GM18909 (cell line): ENCODE data around the gene SGCD.

Experiments
- ATAC-seq: cut with Tn5 transposase; IDR thresholded peaks from one replicate; pipeline ENCODE4 v1.9.1; 2021; ENCODE audit warnings: mild to moderate bottlenecking; ENCODE audit not compliant: unreplicated experiment, poor library complexity

The SGCD gene

GRCh38 chr5:156446526-156446925, 119.6 kb downstream of the SGCD start:
- ATAC-seq: no peak

DNA sequence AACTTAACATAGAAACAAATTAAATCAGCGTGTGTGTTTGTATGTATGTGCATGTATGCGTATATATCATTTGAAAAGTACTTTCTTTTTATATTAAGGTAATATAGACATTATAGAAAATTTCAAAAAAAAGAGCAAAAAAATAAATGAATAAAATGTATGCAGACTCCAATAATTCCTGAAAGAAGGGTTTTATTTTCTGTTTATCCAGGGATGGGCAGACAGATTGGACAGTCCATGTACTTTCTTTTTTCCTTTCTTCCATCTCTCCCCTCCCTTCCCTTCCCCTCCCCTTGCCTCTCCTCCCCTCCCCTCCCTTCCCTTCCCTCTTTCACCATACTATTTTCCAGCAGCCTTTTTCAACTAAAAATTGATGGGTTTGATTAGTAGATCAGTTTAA, 123.8 kb downstream of the SGCD start:
- no peak for ATAC-seq

GRCh38 chr5:156451505-156451904, 124.5 kb downstream of the SGCD start:
- no peak for ATAC-seq

DNA sequence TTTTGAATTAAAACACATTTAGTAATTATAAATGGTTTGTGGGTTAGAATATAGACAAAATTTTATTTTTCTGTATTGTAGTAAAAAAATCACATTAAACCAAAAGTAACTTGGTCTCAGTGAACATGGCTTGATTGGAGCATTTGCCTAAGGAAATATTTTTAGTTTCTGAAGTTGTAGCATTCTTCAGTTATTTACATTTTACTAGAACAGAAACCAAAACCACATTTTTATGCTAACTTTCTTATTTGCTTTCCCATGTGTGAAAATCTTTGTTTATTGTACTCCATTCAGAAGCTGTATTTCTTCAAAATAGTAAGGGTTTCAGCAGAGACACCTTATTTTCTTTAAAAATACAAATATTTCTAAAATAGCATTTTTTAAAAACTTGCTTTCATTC, 129.9 kb downstream of the SGCD start:
- no peak for ATAC-seq

DNA sequence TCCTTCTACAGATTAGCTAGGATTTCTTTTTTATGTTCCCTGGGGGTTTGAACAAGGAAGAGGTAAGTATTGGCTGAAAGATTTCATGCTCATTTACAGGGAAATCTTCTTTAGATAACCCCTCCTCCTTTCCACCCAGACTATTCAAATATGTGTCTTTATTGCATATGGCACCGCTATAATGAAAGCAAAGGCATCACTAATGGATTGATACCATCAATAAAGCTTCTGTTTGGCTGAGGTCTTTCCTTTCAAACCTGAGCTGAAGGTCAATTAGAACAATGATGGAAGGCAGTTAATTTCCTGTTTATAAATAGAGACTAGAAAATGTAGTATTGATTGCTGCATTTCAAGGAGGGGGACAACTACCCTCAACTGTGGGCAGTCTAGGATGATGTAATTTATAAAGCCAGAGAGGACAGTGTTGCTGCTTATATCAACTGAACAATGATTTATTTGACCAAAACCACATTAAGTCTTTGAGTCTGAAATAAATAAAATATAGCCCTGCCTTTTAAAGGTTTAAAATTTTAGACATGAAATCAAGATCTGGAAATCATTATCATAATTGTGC, 132.9 kb downstream of the SGCD start:
- no peak for ATAC-seq

GRCh38 chr5:156460471-156460870, 133.5 kb downstream of the SGCD start:
- ATAC-seq: no peak

- no peak for ATAC-seq
Observed at GRCh38 chr5:156466871-156467270, 139.9 kb downstream of the SGCD start.

GRCh38 chr5:156469636-156470035, 142.7 kb downstream of the SGCD start:
- ATAC-seq: no peak

DNA sequence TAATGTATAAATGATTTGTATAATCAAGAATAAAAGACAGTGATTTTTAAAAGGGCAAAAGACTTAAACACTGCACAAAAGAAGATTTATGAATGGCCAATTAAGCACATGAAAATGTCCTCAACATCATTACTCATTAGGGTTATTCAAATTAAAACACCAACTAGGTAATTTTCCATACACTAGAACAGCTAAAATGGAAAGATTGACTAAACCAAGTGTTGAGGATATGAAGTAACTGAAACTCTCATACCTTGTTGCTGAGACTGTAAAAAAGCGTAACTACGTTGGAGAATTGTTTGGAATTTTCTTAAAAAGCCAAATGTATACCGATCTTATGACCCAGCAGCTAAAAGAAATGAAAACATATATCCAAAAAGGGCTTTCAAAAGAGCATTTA, 144.9 kb downstream of the SGCD start:
- no peak for ATAC-seq

DNA sequence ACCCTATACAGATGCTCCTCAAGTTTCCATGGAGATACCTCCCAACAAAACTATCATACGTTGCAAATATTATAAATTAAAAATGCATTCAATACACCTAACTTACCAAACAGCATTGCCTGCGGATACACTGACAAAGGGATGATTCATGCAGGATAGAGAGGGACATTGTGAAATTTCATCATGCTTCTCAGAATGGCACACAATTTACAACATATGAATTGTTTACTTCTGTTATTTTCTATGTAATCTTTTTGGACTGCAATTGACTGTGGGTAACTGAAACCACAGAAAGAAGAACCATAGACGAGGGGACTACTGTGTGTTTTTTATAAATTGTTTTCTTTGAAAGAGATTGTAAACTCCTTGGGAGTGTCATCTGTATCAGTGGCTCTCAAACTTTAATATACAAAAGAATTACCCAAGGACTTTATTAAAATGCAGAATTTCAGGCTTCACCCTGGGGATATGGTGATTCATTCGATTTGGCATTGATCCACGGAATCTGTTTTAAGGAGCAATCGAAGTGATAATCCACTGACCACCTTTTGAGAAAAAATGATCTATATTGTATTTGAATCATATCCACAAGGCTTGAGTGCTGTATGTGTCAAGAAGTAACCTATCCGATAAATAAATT, 146.4 kb downstream of the SGCD start:
- no peak for ATAC-seq

GRCh38 chr5:156474251-156474650, 147.3 kb downstream of the SGCD start:
- ATAC-seq: no peak

- no peak for ATAC-seq
Observed at GRCh38 chr5:156475182-156476157, 148.5 kb downstream of the SGCD start.

GRCh38 chr5:156476158-156476551, 149.2 kb downstream of the SGCD start:
- no peak for ATAC-seq

- no peak for ATAC-seq
Observed at GRCh38 chr5:156476678-156477077, 149.7 kb downstream of the SGCD start.

GRCh38 chr5:156477196-156477595, 150.2 kb downstream of the SGCD start:
- no peak for ATAC-seq

DNA sequence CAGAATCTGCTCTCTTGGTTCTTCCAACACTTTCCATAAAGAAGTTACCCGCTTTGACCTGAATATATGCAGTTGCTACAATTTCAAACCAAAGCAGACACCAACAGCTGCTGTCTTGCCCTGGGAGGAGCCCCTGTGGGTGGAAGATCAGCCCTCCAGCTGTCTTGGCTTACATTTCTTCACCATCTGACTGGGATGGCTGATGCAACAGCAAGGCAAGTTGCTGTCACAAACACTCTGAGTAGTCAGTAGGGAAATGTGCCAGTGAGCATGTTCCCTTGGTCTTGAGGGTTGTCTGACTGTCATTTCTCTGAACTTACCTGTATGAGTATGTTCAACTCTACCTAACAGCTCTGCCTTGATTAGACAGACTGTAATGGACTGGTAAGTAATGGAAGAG, 152.9 kb downstream of the SGCD start:
- no peak for ATAC-seq

- no peak for ATAC-seq
Observed at GRCh38 chr5:156481741-156482140, 154.8 kb downstream of the SGCD start.

GRCh38 chr5:156482818-156483217, 155.9 kb downstream of the SGCD start:
- no peak for ATAC-seq

- ATAC-seq: no peak
Observed at GRCh38 chr5:156486394-156487238, 159.7 kb downstream of the SGCD start.

DNA sequence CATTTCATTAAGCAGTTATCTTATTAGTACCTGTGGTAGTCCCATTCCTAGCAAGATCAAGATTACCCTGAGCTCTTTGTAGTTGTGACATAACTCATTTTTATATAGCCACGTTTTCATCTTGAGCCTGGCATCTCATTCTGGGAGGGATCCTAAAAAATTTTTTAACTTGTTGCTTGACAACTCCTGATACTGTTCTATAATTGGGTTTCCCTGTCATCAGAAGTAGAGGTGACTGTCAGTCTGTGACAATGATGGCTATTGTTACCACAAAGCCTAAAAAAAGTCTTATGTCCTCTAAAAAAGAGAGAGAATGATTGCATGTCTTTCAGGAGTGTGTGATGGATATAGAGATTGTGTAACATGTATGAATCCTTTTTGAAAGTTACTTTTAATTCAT, 164.8 kb downstream of the SGCD start:
- no peak for ATAC-seq
